Middle frontal gyrus (tissue), 1 donor: Measurements from ENCODE around the gene VPS11.
"Not testable (repeated sequence)": the region's sequence is repeated elsewhere in the genome, so short reads cannot be mapped to it uniquely, and the experiment has no call there.

Source experiments
- DNase-seq: peaks from one replicate; pipeline ENCODE4 v3.0.0-alpha.2; 2015; ENCODE audit warnings: low spot score; ENCODE audit errors: extremely low spot score

Gene VPS11

GRCh38 chr11:119067371-119068222 is at the start of gene VPS11:
Gene VPS11 (plus strand): TSS chr11:119067818. CDS start chr11:119067824, 6 bp downstream.
- peak; percentile 95 for DNase-seq

- peak; percentile 95 for DNase-seq
Measured at GRCh38 chr11:119018074-119018938, 49.3 kb upstream of the VPS11 start, which contains the start of the genes RPS25 and TRAPPC4. Gene RPS25 (minus strand): TSS chr11:119018343. CDS start chr11:119018284, 59 bp downstream. Gene TRAPPC4 (plus strand): TSS chr11:119018766. CDS start chr11:119018796, 30 bp downstream.

- DNase-seq, result no peak
Measured at GRCh38 chr11:119019996-119020395, 47.6 kb upstream of the VPS11 start.

- DNase-seq, result no peak
Measured at GRCh38 chr11:119021631-119022030, 46.0 kb upstream of the VPS11 start.

- no peak for DNase-seq
Measured at GRCh38 chr11:119023741-119024140, 43.9 kb upstream of the VPS11 start.

GRCh38 chr11:119024430-119025098 is 43.1 kb upstream of the VPS11 start:
- DNase-seq, result no peak

GRCh38 chr11:119025099-119025473 is 42.5 kb upstream of the VPS11 start:
- no peak for DNase-seq

- no peak for DNase-seq
Measured at GRCh38 chr11:119025541-119025940, 42.1 kb upstream of the VPS11 start.

- no peak for DNase-seq
Measured at GRCh38 chr11:119025978-119026766, 41.4 kb upstream of the VPS11 start.

- no peak for DNase-seq
Measured at GRCh38 chr11:119026970-119027369, 40.6 kb upstream of the VPS11 start.

GRCh38 chr11:119027561-119028345 is 39.9 kb upstream of the VPS11 start:
- DNase-seq, result no peak

GRCh38 chr11:119028346-119029068 is 39.1 kb upstream of the VPS11 start:
- DNase-seq, result no peak

GRCh38 chr11:119029069-119029339 is 38.6 kb upstream of the VPS11 start:
- no peak for DNase-seq

- no peak for DNase-seq
Measured at GRCh38 chr11:119029340-119030028, 38.1 kb upstream of the VPS11 start.

GRCh38 chr11:119030029-119030328 is 37.6 kb upstream of the VPS11 start:
- DNase-seq, result no peak

GRCh38 chr11:119030329-119031047 is 37.1 kb upstream of the VPS11 start, which contains the start of gene SLC37A4:
Gene SLC37A4 (minus strand): TSS chr11:119030877.
- DNase-seq, result peak; percentile 92

- no peak for DNase-seq
Measured at GRCh38 chr11:119031912-119032280, 35.7 kb upstream of the VPS11 start.

- not testable (repeated sequence) for DNase-seq
Measured at GRCh38 chr11:119033421-119033820, 34.2 kb upstream of the VPS11 start.
